Measurements from ENCODE around the gene FAM43A. TPM values are rescaled to one million over a fixed set of nuclear protein-coding genes. Genes with fewer than 3 reads are reported as not detected.

FAM43A gene
- total and polyA plus RNA-seq, 9 of the 15 experiments (the other 6 are each of a cell fraction or from before 2014, with no cell fraction given): 0.03 to 1.2 (median 0.21) TPM

DNA sequence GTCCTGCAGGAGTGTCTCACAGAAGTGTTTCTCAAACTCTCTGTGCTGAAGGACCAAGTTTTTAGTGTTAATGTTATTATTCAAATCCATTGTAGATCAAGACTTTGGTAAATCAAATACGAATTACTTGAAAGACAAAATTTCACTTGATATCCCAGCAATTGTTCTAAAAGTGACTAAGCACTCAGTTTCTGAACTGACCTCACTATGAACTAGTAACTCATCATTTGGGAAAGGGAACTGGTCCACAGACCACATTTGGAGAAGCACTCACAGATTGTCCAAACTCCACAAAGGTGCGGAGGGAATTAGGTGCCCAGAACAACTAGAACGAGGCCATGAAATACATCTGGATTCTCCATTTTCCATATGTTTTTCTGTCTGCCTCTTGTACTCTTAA is 25.6 kb downstream of the FAM43A start (continued):
- TF ChIP-seq PPARD (CRISPR knock-in tag; IDR thresholded peaks at IDR 0.05) (no peak), ZNF140 (CRISPR knock-in tag; IDR thresholded peaks at IDR 0.05) (no peak), CSDE1 (IDR thresholded peaks at IDR 0.05) (no peak)

GRCh38 chr3:194711913-194712312 is 26.2 kb downstream of the FAM43A start:
- POLR2A ChIA-PET: no interaction called here
- Histone ChIP-seq H3K4me3 (no peak overlapping the region), H3K4me2 (ENCODE audit: insufficient read depth, low read length) (no peak overlapping the region), H3K9me1 (ENCODE audit: control insufficient read depth, insufficient read depth, low read length) (no peaks in the 10 kb centered on the region), H2AFZ (ENCODE audit: low read depth, low read length) (no peak overlapping the region), H4K20me1 (replicated peaks; ENCODE audit: control insufficient read depth, insufficient read depth, low read length) (no peaks in the 10 kb centered on the region), H3K27ac (ENCODE audit: extremely low read depth, low read depth, low read length) (no peak overlapping the region), H3K9me3 (replicated peaks; ENCODE audit: control insufficient read depth, insufficient read depth, low read depth, low read length) (peaks cover 5% of the 10 kb centered on the region), H3K36me3 (ENCODE audit: control insufficient read depth, insufficient read depth, low read length) (no peaks in the 10 kb centered on the region), H3K79me2 (ENCODE audit: control insufficient read depth, insufficient read depth, low read length) (no peaks in the 10 kb centered on the region), H3K4me1 (replicated peaks in 1 of 2; ENCODE audit: control insufficient read depth in 2 of 2, insufficient read depth in 2 of 2, low read length in 2 of 2) (no peaks in the 10 kb centered on the region), H3K27me3 (ENCODE audit: control insufficient read depth in 2 of 2, insufficient read depth in 2 of 2, low read length in 2 of 2) (peaks cover 19 to 51% of the 10 kb centered on the region in 2 experiments; a peak in 4 of 5 replicates), H3K9ac (ENCODE audit: insufficient read depth in 1 of 2, low read depth in 2 of 2, low read length in 2 of 2) (no peak overlapping the region)
- DNase-seq (ENCODE audit: extremely low read depth in 1 of 4, low spot score in 3 of 4) (no peak), ATAC-seq (no peak), FAIRE-seq (no peak)
- TF ChIP-seq MEF2D (tag; conservative IDR thresholded peaks at IDR 0.05; ENCODE audit: low read depth) (no peak), L3MBTL2 (IDR thresholded peaks at IDR 0.05) (no peak), PCBP2 (IDR thresholded peaks at IDR 0.05; ENCODE audit: low read depth, low read length, poor library complexity, severe bottlenecking) (no peak), THRAP3 (IDR thresholded peaks at IDR 0.05; ENCODE audit: borderline replicate concordance) (no peak), IRF2 (CRISPR knock-in tag; IDR thresholded peaks at IDR 0.05) (no peak)
- WGBS (ENCODE audit: insufficient coverage, low coverage, missing lambda C conversion rate): under 1% methylated on average over 6 of the region's 6 CpGs
- in situ Hi-C loops (cut with MboI): no loop called here
- no TSS peak for BruUV-seq (replicated peaks)
- CTCF ChIA-PET (ENCODE audit: low intra/inter-chr PET ratio): no interaction called here
- intact Hi-C loops (cut with micrococcal nuclease): no loop called here

All from K562 (cell line).